HepG2 (cell line): Measurements from ENCODE around the gene DIAPH1. TPM values are rescaled to one million over a fixed set of nuclear protein-coding genes. Genes with fewer than 3 reads are reported as not detected.

Experiments
- ZKSCAN8 ChIP-seq: IDR thresholded peaks from 2 replicates; pipeline ENCODE4 v1.6.1; 2016; ENCODE audit warnings: borderline replicate concordance, missing genetic modification reagents, missing compliant biosample characterization
- ZNF234 ChIP-seq: sonication (generic); formaldehyde crosslinking; conservative IDR thresholded peaks from 2 replicates; pipeline ENCODE4 v1.5.1; 2020; ENCODE audit warnings: mild to moderate bottlenecking, missing genetic modification reagents
- polyA plus RNA-seq, 8 experiments: library from polyadenylated mRNA; depleted of rRNA in 3 of 8; stranded (reverse) in 7 of 8; unstranded in 1 of 8; fragments of >200 nt; fragmentation: Illumina TruSeq in 4 of 8; extraction: Trizol in 4 of 8; gene quantifications; 2 replicates each; pipeline versions ENCODE4 v1.2.1 to v1.2.3, GENCODE V29; 2011 to 2016; ENCODE audit warnings: low read depth in 4 of 8, missing spikeins in 1 of 8, mixed read lengths in 1 of 8; ENCODE audit not compliant: insufficient read depth in 1 of 8
- total RNA-seq, 5 experiments: library from RNA; depleted of rRNA; stranded (reverse); fragments of >200 nt; fragmentation: Illumina TruSeq; extraction: Trizol; gene quantifications; 2 replicates each; pipeline ENCODE4 v1.2.3, GENCODE V29; 2016; ENCODE audit warnings: low read depth in 1 of 5
- TF ChIP-seq, protein P1 (sequence below): sonication (generic); formaldehyde crosslinking; IDR thresholded peaks from 2 replicates; pipeline ENCODE4; 2020; ENCODE audit warnings: missing genetic modification reagents, mild to moderate bottlenecking, borderline replicate concordance
- TF ChIP-seq, protein P2 (sequence below): sonication (generic); formaldehyde crosslinking; IDR thresholded peaks from 2 replicates; pipeline ENCODE4 v1.4.0; 2020; ENCODE audit warnings: low read depth, mild to moderate bottlenecking, missing genetic modification reagents
- TF ChIP-seq, protein P3 (sequence below), 2 experiments: IDR thresholded peaks; 2 replicates each; pipeline ENCODE4 v1.6.1; 2011 to 2012; ENCODE audit warnings: low read length in 2 of 2, borderline replicate concordance in 1 of 2, low read depth in 1 of 2, mild to moderate bottlenecking in 1 of 2, moderate library complexity in 1 of 2

Gene DIAPH1
- total and polyA plus RNA-seq, 2 of the 13 experiments (the other 11 are each of a cell fraction or from before 2014, with no cell fraction given), result 25.1 to 33.9 TPM

DNA sequence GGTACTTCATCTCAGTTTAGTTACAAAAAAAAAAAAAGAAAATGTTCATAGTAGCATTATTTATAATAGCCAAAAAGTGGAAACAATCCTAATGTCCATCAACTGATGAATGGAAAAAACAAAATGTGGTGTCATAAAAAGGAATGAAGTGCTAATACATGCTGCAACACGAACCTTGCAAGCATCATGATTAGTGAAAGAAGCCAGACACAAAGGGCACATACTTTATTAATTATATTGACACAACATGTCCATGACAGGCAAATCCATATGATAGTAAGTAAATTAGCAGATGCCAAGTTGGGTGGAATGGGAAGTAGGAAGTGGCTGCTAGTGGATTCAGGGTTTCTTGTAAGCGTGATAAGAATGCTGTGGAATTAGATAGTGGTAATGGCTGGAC, 75.7 kb downstream of the DIAPH1 start (continued):
- TF ChIP-seq, protein P1, sequence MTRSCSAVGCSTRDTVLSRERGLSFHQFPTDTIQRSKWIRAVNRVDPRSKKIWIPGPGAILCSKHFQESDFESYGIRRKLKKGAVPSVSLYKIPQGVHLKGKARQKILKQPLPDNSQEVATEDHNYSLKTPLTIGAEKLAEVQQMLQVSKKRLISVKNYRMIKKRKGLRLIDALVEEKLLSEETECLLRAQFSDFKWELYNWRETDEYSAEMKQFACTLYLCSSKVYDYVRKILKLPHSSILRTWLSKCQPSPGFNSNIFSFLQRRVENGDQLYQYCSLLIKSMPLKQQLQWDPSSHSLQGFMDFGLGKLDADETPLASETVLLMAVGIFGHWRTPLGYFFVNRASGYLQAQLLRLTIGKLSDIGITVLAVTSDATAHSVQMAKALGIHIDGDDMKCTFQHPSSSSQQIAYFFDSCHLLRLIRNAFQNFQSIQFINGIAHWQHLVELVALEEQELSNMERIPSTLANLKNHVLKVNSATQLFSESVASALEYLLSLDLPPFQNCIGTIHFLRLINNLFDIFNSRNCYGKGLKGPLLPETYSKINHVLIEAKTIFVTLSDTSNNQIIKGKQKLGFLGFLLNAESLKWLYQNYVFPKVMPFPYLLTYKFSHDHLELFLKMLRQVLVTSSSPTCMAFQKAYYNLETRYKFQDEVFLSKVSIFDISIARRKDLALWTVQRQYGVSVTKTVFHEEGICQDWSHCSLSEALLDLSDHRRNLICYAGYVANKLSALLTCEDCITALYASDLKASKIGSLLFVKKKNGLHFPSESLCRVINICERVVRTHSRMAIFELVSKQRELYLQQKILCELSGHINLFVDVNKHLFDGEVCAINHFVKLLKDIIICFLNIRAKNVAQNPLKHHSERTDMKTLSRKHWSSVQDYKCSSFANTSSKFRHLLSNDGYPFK (CRISPR knock-in tag), result no peak
- TF ChIP-seq, protein P2, sequence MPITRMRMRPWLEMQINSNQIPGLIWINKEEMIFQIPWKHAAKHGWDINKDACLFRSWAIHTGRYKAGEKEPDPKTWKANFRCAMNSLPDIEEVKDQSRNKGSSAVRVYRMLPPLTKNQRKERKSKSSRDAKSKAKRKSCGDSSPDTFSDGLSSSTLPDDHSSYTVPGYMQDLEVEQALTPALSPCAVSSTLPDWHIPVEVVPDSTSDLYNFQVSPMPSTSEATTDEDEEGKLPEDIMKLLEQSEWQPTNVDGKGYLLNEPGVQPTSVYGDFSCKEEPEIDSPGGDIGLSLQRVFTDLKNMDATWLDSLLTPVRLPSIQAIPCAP (CRISPR knock-in tag), result no peak
- no peak for TF ChIP-seq ZKSCAN8
- TF ChIP-seq ZNF234 (CRISPR knock-in tag), result no peak
- TF ChIP-seq, protein P3, sequence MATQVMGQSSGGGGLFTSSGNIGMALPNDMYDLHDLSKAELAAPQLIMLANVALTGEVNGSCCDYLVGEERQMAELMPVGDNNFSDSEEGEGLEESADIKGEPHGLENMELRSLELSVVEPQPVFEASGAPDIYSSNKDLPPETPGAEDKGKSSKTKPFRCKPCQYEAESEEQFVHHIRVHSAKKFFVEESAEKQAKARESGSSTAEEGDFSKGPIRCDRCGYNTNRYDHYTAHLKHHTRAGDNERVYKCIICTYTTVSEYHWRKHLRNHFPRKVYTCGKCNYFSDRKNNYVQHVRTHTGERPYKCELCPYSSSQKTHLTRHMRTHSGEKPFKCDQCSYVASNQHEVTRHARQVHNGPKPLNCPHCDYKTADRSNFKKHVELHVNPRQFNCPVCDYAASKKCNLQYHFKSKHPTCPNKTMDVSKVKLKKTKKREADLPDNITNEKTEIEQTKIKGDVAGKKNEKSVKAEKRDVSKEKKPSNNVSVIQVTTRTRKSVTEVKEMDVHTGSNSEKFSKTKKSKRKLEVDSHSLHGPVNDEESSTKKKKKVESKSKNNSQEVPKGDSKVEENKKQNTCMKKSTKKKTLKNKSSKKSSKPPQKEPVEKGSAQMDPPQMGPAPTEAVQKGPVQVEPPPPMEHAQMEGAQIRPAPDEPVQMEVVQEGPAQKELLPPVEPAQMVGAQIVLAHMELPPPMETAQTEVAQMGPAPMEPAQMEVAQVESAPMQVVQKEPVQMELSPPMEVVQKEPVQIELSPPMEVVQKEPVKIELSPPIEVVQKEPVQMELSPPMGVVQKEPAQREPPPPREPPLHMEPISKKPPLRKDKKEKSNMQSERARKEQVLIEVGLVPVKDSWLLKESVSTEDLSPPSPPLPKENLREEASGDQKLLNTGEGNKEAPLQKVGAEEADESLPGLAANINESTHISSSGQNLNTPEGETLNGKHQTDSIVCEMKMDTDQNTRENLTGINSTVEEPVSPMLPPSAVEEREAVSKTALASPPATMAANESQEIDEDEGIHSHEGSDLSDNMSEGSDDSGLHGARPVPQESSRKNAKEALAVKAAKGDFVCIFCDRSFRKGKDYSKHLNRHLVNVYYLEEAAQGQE (IDR thresholded peaks at IDR 0.05; ENCODE audit: borderline replicate concordance in 1 of 2, low read depth in 1 of 2, low read length in 2 of 2), result no peak
- TF ChIP-seq, all 625 proteins: peak for 0
